SK-N-SH treated with all-trans-retinoic acid at 6 μM for 48 hours (cell line): ENCODE results near the gene TMEM259.

Source experiments
- ATAC-seq: fragments of 200-7000 bp; cut with Tn5 transposase; 3 replicates; pipeline ENCODE4 v1.9.1; 2020; ENCODE audit warnings: mild to moderate bottlenecking, moderate library complexity
- BACH2 ChIP-seq: fragments of 250-450 bp; sonication (Bioruptor Pico); IDR thresholded peaks from 2 replicates; pipeline ENCODE4 v1.9.0; 2021; ENCODE audit warnings: mild to moderate bottlenecking, borderline replicate concordance
- CSDC2 ChIP-seq: fragments of 250-450 bp; sonication (Bioruptor Pico); IDR thresholded peaks from 2 replicates; pipeline ENCODE4 v1.5.0; 2020; ENCODE audit warnings: mild to moderate bottlenecking, moderate library complexity
- CSRNP3 ChIP-seq: fragments of 250-450 bp; sonication (Bioruptor Pico); IDR thresholded peaks from 2 replicates; pipeline ENCODE4 v1.5.1; 2021; ENCODE audit warnings: mild to moderate bottlenecking, moderate library complexity
- ESRRG ChIP-seq: fragments of 250-450 bp; sonication (Bioruptor Pico); IDR thresholded peaks from 2 replicates; pipeline ENCODE4 v1.6.1; 2021; ENCODE audit warnings: mild to moderate bottlenecking
- GLIS3 ChIP-seq: fragments of 250-450 bp; sonication (Bioruptor Pico); IDR thresholded peaks from 2 replicates; pipeline ENCODE4 v1.5.0; 2020; ENCODE audit warnings: mild to moderate bottlenecking, moderate library complexity
- ISL1 ChIP-seq: fragments of 250-450 bp; sonication (Bioruptor Pico); IDR thresholded peaks from 2 replicates; pipeline ENCODE4 v2.1.2; 2022; ENCODE audit warnings: mild to moderate bottlenecking, moderate library complexity
- OSR1 ChIP-seq: fragments of 250-450 bp; sonication (Bioruptor Pico); IDR thresholded peaks from 2 replicates; pipeline ENCODE4 v1.8.0; 2022; ENCODE audit warnings: moderate library complexity, mild to moderate bottlenecking, inconsistent platforms
- PATZ1 ChIP-seq: fragments of 250-450 bp; sonication (Bioruptor Pico); IDR thresholded peaks from 2 replicates; pipeline ENCODE4 v1.8.0; 2020; ENCODE audit warnings: mild to moderate bottlenecking, moderate library complexity, borderline replicate concordance
- POU6F1 ChIP-seq: fragments of 250-450 bp; sonication (Bioruptor Pico); IDR thresholded peaks from 2 replicates; pipeline ENCODE4 v1.8.0; 2021; ENCODE audit warnings: low read depth, mild to moderate bottlenecking, moderate library complexity, borderline replicate concordance
- PPARA ChIP-seq: fragments of 250-450 bp; sonication (Bioruptor Pico); IDR thresholded peaks from 2 replicates; pipeline ENCODE4 v1.5.0; 2020; ENCODE audit warnings: mild to moderate bottlenecking, borderline replicate concordance
- RARB ChIP-seq: fragments of 250-450 bp; sonication (Bioruptor Pico); IDR thresholded peaks from 2 replicates; pipeline ENCODE4 v1.8.0; 2021; ENCODE audit warnings: mild to moderate bottlenecking, moderate library complexity
- TCF4 ChIP-seq: fragments of 250-450 bp; sonication (Bioruptor Pico); IDR thresholded peaks from 2 replicates; pipeline ENCODE4 v1.8.0; 2021; ENCODE audit warnings: mild to moderate bottlenecking, moderate library complexity, borderline replicate concordance
- TOX ChIP-seq: fragments of 250-450 bp; sonication (Bioruptor Pico); IDR thresholded peaks from 2 replicates; pipeline ENCODE4 v1.8.0; 2021; ENCODE audit warnings: mild to moderate bottlenecking, moderate library complexity, borderline replicate concordance
- ZFP3 ChIP-seq: fragments of 250-450 bp; sonication (Bioruptor Pico); IDR thresholded peaks from 2 replicates; pipeline ENCODE4 v1.5.0; 2020; ENCODE audit warnings: mild to moderate bottlenecking, moderate library complexity
- ZNF565 ChIP-seq: fragments of 450-650 bp; formaldehyde crosslinking; conservative IDR thresholded peaks from 2 replicates; pipeline ENCODE4 v1.5.0; 2020; ENCODE audit warnings: low read depth, mild to moderate bottlenecking, moderate library complexity
- ZNF70 ChIP-seq: fragments of 450-650 bp; formaldehyde crosslinking; IDR thresholded peaks from 2 replicates; pipeline ENCODE4 v1.5.0; 2020; ENCODE audit warnings: mild to moderate bottlenecking, moderate library complexity
- ZNF8 ChIP-seq: fragments of 450-650 bp; formaldehyde crosslinking; IDR thresholded peaks from 2 replicates; pipeline ENCODE4 v1.5.0; 2020; ENCODE audit warnings: mild to moderate bottlenecking, moderate library complexity
- TF ChIP-seq, protein P1 (sequence below): fragments of 250-450 bp; sonication (Bioruptor Pico); IDR thresholded peaks from 2 replicates; pipeline ENCODE4 v1.5.0; 2020; ENCODE audit warnings: mild to moderate bottlenecking, moderate library complexity
- TF ChIP-seq, protein P2 (sequence below): fragments of 250-450 bp; sonication (Bioruptor Pico); IDR thresholded peaks from 2 replicates; pipeline ENCODE4 v1.5.1; 2020; ENCODE audit warnings: low read depth, mild to moderate bottlenecking, moderate library complexity

The TMEM259 gene

DNA sequence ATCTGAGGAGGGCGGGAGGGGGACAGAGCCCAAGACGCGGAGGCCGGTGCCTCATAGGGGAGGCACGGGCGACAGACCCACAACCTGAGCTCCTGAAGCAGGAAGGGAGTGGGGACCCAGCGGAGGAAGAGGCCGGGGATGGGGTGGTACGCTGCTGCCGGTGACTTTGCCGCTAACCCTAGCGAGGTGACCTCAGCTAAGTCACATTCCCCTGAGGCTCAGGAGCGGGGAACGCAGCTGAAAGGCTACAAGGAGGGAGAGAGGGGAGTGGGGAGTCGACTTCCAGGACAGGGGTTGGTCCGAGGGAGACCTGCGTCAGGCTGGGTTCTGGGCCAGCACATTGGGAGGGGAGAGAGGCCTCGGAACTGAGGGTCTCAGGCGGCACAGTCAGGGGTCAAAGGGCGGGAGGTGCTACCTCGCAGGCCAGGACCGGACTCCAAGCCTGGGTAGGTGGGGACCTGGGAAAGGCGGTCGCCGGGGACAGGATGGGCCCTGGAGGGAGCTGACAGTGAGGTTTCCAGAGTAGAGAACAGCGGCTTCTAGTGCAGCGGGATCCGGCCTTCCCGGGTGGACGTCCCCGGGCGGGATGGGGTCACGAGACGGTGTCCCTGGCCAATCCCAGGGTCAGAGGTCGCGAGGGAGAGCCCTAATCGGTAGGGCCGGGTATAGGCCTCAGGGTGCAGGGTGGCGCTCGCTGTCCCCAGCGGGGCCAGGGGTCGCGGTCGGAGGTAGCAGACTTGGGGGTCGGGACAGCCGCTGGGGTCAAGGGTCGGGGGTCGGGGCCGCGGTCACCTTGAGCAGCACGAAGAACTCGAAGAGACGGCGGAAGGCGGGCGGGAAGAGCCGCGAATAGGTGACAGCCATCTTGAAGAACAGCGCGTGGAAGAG is 699 bp downstream of the TMEM259 start:
- TF ChIP-seq ESRRG (CRISPR knock-in tag), result no peak
- TF ChIP-seq, protein P1, sequence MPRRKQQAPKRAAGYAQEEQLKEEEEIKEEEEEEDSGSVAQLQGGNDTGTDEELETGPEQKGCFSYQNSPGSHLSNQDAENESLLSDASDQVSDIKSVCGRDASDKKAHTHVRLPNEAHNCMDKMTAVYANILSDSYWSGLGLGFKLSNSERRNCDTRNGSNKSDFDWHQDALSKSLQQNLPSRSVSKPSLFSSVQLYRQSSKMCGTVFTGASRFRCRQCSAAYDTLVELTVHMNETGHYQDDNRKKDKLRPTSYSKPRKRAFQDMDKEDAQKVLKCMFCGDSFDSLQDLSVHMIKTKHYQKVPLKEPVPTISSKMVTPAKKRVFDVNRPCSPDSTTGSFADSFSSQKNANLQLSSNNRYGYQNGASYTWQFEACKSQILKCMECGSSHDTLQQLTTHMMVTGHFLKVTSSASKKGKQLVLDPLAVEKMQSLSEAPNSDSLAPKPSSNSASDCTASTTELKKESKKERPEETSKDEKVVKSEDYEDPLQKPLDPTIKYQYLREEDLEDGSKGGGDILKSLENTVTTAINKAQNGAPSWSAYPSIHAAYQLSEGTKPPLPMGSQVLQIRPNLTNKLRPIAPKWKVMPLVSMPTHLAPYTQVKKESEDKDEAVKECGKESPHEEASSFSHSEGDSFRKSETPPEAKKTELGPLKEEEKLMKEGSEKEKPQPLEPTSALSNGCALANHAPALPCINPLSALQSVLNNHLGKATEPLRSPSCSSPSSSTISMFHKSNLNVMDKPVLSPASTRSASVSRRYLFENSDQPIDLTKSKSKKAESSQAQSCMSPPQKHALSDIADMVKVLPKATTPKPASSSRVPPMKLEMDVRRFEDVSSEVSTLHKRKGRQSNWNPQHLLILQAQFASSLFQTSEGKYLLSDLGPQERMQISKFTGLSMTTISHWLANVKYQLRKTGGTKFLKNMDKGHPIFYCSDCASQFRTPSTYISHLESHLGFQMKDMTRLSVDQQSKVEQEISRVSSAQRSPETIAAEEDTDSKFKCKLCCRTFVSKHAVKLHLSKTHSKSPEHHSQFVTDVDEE, result no peak
- TF ChIP-seq, protein P2, sequence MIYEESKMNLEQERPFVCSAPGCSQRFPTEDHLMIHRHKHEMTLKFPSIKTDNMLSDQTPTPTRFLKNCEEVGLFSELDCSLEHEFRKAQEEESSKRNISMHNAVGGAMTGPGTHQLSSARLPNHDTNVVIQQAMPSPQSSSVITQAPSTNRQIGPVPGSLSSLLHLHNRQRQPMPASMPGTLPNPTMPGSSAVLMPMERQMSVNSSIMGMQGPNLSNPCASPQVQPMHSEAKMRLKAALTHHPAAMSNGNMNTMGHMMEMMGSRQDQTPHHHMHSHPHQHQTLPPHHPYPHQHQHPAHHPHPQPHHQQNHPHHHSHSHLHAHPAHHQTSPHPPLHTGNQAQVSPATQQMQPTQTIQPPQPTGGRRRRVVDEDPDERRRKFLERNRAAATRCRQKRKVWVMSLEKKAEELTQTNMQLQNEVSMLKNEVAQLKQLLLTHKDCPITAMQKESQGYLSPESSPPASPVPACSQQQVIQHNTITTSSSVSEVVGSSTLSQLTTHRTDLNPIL, result no peak
- TF ChIP-seq PATZ1 (CRISPR knock-in tag), result no peak
- no peak for TF ChIP-seq ISL1 (CRISPR knock-in tag)
- no peak for TF ChIP-seq PPARA (CRISPR knock-in tag)
- TF ChIP-seq BACH2 (CRISPR knock-in tag), result no peak
- no peak for TF ChIP-seq CSRNP3 (CRISPR knock-in tag)
- no peak for TF ChIP-seq ZNF70 (CRISPR knock-in tag)
- no peak for TF ChIP-seq CSDC2 (CRISPR knock-in tag)
- no peak for TF ChIP-seq POU6F1 (CRISPR knock-in tag)
- TF ChIP-seq TCF4 (CRISPR knock-in tag), result no peak
- no peak for TF ChIP-seq TOX (CRISPR knock-in tag)
- TF ChIP-seq ZNF565 (CRISPR knock-in tag), result no peak
- no peak for TF ChIP-seq ZFP3 (CRISPR knock-in tag)
- ATAC-seq, result no peak

- no peak for ATAC-seq
Measured at GRCh38 chr19:1019616-1019961, 1.3 kb downstream of the TMEM259 start.

More at GRCh38 chr19:1019616-1019961, 1.3 kb downstream of the TMEM259 start:
- TF ChIP-seq OSR1, result no peak
- no peak for TF ChIP-seq ZFP3 (CRISPR knock-in tag)
- no peak for TF ChIP-seq CSDC2 (CRISPR knock-in tag)
- TF ChIP-seq POU6F1 (CRISPR knock-in tag), result no peak
- no peak for TF ChIP-seq CSRNP3 (CRISPR knock-in tag)
- TF ChIP-seq ZNF565 (CRISPR knock-in tag), result no peak
- TF ChIP-seq ZNF8 (CRISPR knock-in tag), result no peak
- no peak for TF ChIP-seq RARB (CRISPR knock-in tag)
- TF ChIP-seq TCF4 (CRISPR knock-in tag), result no peak
- no peak for TF ChIP-seq GLIS3 (CRISPR knock-in tag)
- TF ChIP-seq, protein P2, result no peak
